Endothelial cell of umbilical vein (primary cell): Measurements from ENCODE around the gene PRKAR2B. TPM values are rescaled to one million over a fixed set of nuclear protein-coding genes. Genes with fewer than 3 reads are reported as not detected.

Experiments
- BruUV-seq: library from RNA; stranded (reverse); fragments of 400-500 nt; replicated peaks from 2 replicates; lab custom pipeline; 2021; lab: Mats Ljungman, UMichigan
- CTCF ChIA-PET: fragments of 300-600, 350-600 bp; sonication (Branson Sonifier 250); formaldehyde crosslinking; loops from one replicate; lab custom pipeline; 2021; ENCODE audit warnings: antibody characterized with exemption, inconsistent platforms; lab: Charles Lee
- POLR2A ChIA-PET: fragments of 300-600, 350-600 bp; sonication (Branson Sonifier 250); formaldehyde crosslinking; loops from one replicate; lab custom pipeline; 2021; ENCODE audit warnings: antibody characterized with exemption, inconsistent platforms; lab: Charles Lee
- DNase-seq: peaks from one replicate; pipeline ENCODE4 v3.0.0-alpha.2; 2011; ENCODE audit warnings: low read depth, low spot score
- FAIRE-seq: peaks from 2 replicates; lab custom pipeline; 2011; peaks lifted over from hg19 to GRCh38; lab: Jason Lieb, UNC
- H2AFZ ChIP-seq: 2 replicates; pipeline ENCODE4 v1.6.0; 2012; ENCODE audit warnings: low read depth, low read length, control low read depth, inconsistent platforms
- H3K27ac ChIP-seq: 2 replicates; pipeline ENCODE4 v1.5.1; 2011; ENCODE audit warnings: low read depth, mild to moderate bottlenecking, control low read depth, low read length, moderate library complexity; ENCODE audit not compliant: insufficient read depth
- H3K27me3 ChIP-seq, 2 experiments: 2 replicates each; pipeline versions ENCODE4 v1.6.0 to v1.6.1; 2011; ENCODE audit warnings: low read length in 2 of 2, mixed read lengths in 1 of 2; ENCODE audit not compliant: control insufficient read depth in 2 of 2, insufficient read depth in 2 of 2
- H3K36me3 ChIP-seq, 2 experiments: 2 replicates in 1 of 2; 3 replicates in 1 of 2; pipeline ENCODE4 v1.5.1; 2011; ENCODE audit warnings: low read length in 2 of 2, mild to moderate bottlenecking in 1 of 2, moderate library complexity in 1 of 2; ENCODE audit not compliant: control insufficient read depth in 2 of 2, insufficient read depth in 2 of 2; ENCODE audit errors: extremely low read depth in 1 of 2
- H3K4me1 ChIP-seq: 3 replicates; pipeline ENCODE4 v1.5.1; 2011; ENCODE audit warnings: mild to moderate bottlenecking, low read length; ENCODE audit not compliant: control insufficient read depth, insufficient read depth; ENCODE audit errors: extremely low read depth
- H3K4me2 ChIP-seq: 2 replicates; pipeline ENCODE4 v1.6.1; 2011; ENCODE audit warnings: low read length, control low read depth, mixed read lengths; ENCODE audit not compliant: insufficient read depth
- H3K4me3 ChIP-seq, 3 experiments: fragments of 200-600 bp in 1 of 3; sonication (generic), shearing (Covaris generic) in 1 of 3; replicated peaks in 1 of 3; 2 replicates each; pipeline ENCODE4 v1.5.1; 2011 to 2016; ENCODE audit warnings: control low read depth in 3 of 3, low read length in 3 of 3, mild to moderate bottlenecking in 2 of 3, inconsistent platforms in 1 of 3, low read depth in 1 of 3, moderate library complexity in 1 of 3; ENCODE audit not compliant: insufficient read depth in 1 of 3
- H3K79me2 ChIP-seq: 2 replicates; pipeline ENCODE4 v1.6.0; 2012; ENCODE audit warnings: low read length, inconsistent platforms; ENCODE audit not compliant: control insufficient read depth, insufficient read depth
- H3K9ac ChIP-seq: replicated peaks from 2 replicates; pipeline ENCODE3; 2011; ENCODE audit warnings: low read length, control low read depth; ENCODE audit not compliant: insufficient read depth; ENCODE audit errors: extremely low read depth
- H3K9me1 ChIP-seq: replicated peaks from 3 replicates; pipeline ENCODE4 v1.6.0; 2011; ENCODE audit warnings: mild to moderate bottlenecking, low read length; ENCODE audit not compliant: control insufficient read depth, insufficient read depth; ENCODE audit errors: extremely low read depth
- H3K9me3 ChIP-seq: replicated peaks from 2 replicates; pipeline ENCODE4 v1.5.1; 2012; ENCODE audit warnings: low read length, inconsistent platforms; ENCODE audit not compliant: control insufficient read depth, insufficient read depth
- H4K20me1 ChIP-seq: replicated peaks from 2 replicates; pipeline ENCODE3; 2011; ENCODE audit warnings: mild to moderate bottlenecking, low read length; ENCODE audit not compliant: control insufficient read depth, insufficient read depth; ENCODE audit errors: extremely low read depth
- EZH2 ChIP-seq: IDR thresholded peaks from 2 replicates; pipeline ENCODE4 v1.6.1; 2012; ENCODE audit warnings: borderline replicate concordance, low read depth, mild to moderate bottlenecking, moderate library complexity, low read length, inconsistent platforms; ENCODE audit not compliant: severe bottlenecking
- FOS ChIP-seq: IDR thresholded peaks from 2 replicates; pipeline ENCODE4 v1.6.1; 2011; ENCODE audit warnings: mild to moderate bottlenecking, low read length, moderate library complexity, borderline replicate concordance; ENCODE audit not compliant: insufficient read depth
- GATA2 ChIP-seq: IDR thresholded peaks from 2 replicates; pipeline ENCODE4 v1.7.0; 2011; ENCODE audit warnings: low read depth, mild to moderate bottlenecking, moderate library complexity, mixed read lengths, low read length; ENCODE audit not compliant: insufficient read length, insufficient read depth
- JUN ChIP-seq: IDR thresholded peaks from 2 replicates; pipeline ENCODE4 v1.6.1; 2011; ENCODE audit warnings: borderline replicate concordance, low read depth; ENCODE audit not compliant: insufficient read length, insufficient read depth
- MYC ChIP-seq: IDR thresholded peaks from one replicate; pipeline ENCODE4 v1.6.1; 2011; ENCODE audit warnings: mild to moderate bottlenecking, low read depth, low read length
- POLR2A ChIP-seq: IDR thresholded peaks from 2 replicates; pipeline ENCODE4 v1.6.1; 2012; ENCODE audit warnings: low read depth, mild to moderate bottlenecking, control low read depth, low read length
- POLR2AphosphoS5 ChIP-seq: IDR thresholded peaks from 2 replicates; pipeline ENCODE4 v1.6.1; 2012; ENCODE audit warnings: low read depth, mild to moderate bottlenecking, control low read depth, low read length, moderate library complexity; ENCODE audit not compliant: insufficient read depth
- dilution Hi-C: fragments of 300-500 bp; cut with MboI; formaldehyde crosslinking; loops from one replicate; pipeline ENCODE4 v1.15.0; 2019; ENCODE audit warnings: low sequenced_read_pairs; ENCODE audit not compliant: extremely low pct_ligation_motif_present
- intact Hi-C: fragments of 100-400 bp; cut with micrococcal nuclease; formaldehyde crosslinking; loops from one replicate; pipeline ENCODE4 v1.10.0; 2022
- polyA plus RNA-seq, 4 experiments: library from polyadenylated mRNA; depleted of rRNA in 3 of 4; stranded (reverse) in 3 of 4; unstranded in 1 of 4; fragments of >200 nt; gene quantifications; 2 replicates each; pipeline versions ENCODE4 v1.2.1 to v1.2.3, GENCODE V29; 2011 to 2012; ENCODE audit warnings: missing spikeins in 1 of 4
- total RNA-seq: library from RNA; stranded (reverse); gene quantifications from 2 replicates; pipeline ENCODE4 v1.2.3, GENCODE V29; 2021
- TF ChIP-seq, protein P1 (sequence below), 2 donors: IDR thresholded peaks; 1 replicate in 1 of 2; 2 replicates in 1 of 2; pipeline ENCODE4 v1.5.1; 2011; ENCODE audit warnings: low read length in 2 of 2, mild to moderate bottlenecking in 2 of 2, moderate library complexity in 2 of 2, control low read depth in 1 of 2, inconsistent platforms in 1 of 2, low read depth in 1 of 2; ENCODE audit not compliant: insufficient read depth in 1 of 2; ENCODE audit errors: extremely low read depth in 1 of 2
- TF ChIP-seq, protein P2 (sequence below): IDR thresholded peaks from 2 replicates; pipeline ENCODE4 v1.6.1; 2011; ENCODE audit not compliant: insufficient read depth, insufficient read length

PRKAR2B gene
- total and polyA plus RNA-seq, 2 donors (not counting 3 experiments of a cell fraction or from before 2014, with no cell fraction given): 10.7 to 39.8 TPM

DNA sequence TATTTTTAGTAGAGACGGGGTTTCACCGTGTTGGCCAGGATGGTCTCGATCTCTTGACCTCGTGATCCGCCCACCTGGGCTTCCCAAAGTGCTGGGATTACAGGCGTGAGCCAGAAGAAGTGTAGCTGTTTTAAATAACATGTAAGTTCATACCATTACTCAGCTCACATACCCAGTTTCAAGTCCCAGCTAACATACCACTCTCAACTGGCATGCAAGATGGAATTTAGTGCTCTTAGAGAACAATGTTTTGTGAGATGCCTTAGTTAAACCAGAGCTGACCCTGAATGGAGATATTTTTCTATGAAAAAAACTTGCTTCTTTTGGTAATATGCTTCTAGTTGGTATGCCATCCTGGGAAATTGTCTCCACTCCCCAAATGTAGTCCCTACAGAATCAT is 161.6 kb downstream of the PRKAR2B start:
- no peak overlapping the region for H2AFZ ChIP-seq
- H3K27ac ChIP-seq: no peak overlapping the region
- dilution Hi-C loops (no loop called here), intact Hi-C loops (no loop called here)
- no peak for DNase-seq
- H3K9me1 ChIP-seq: no peaks in the 10 kb centered on the region
- H3K4me3 ChIP-seq: no peak overlapping the region
- peaks cover 2% of the 10 kb centered on the region for H4K20me1 ChIP-seq
- no peak overlapping the region for H3K9ac ChIP-seq
- ChIA-PET CTCF (interaction anchor here (1.3 kb wide), 1 partner anchor 295 kb away, joined by 3 read pairs; no protein-coding TSS in a partner anchor), POLR2A (no interaction called here)
- no peak for FAIRE-seq
- no peak overlapping the region for H3K4me2 ChIP-seq
- no peaks in the 10 kb centered on the region for H3K27me3 ChIP-seq
- no peaks in the 10 kb centered on the region for H3K79me2 ChIP-seq
- TF ChIP-seq POLR2A (no peak), JUN (no peak), MYC (no peak), POLR2AphosphoS5 (no peak), EZH2 (no peak), GATA2 (no peak), FOS (no peak)
- TF ChIP-seq, protein P1, sequence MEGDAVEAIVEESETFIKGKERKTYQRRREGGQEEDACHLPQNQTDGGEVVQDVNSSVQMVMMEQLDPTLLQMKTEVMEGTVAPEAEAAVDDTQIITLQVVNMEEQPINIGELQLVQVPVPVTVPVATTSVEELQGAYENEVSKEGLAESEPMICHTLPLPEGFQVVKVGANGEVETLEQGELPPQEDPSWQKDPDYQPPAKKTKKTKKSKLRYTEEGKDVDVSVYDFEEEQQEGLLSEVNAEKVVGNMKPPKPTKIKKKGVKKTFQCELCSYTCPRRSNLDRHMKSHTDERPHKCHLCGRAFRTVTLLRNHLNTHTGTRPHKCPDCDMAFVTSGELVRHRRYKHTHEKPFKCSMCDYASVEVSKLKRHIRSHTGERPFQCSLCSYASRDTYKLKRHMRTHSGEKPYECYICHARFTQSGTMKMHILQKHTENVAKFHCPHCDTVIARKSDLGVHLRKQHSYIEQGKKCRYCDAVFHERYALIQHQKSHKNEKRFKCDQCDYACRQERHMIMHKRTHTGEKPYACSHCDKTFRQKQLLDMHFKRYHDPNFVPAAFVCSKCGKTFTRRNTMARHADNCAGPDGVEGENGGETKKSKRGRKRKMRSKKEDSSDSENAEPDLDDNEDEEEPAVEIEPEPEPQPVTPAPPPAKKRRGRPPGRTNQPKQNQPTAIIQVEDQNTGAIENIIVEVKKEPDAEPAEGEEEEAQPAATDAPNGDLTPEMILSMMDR (IDR thresholded peaks at IDR 0.05; ENCODE audit: extremely low read depth in 1 of 2, insufficient read depth in 1 of 2, low read depth in 1 of 2, low read length in 2 of 2): no peak
- TF ChIP-seq, protein P2, sequence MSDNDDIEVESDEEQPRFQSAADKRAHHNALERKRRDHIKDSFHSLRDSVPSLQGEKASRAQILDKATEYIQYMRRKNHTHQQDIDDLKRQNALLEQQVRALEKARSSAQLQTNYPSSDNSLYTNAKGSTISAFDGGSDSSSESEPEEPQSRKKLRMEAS: no peak
- H3K4me1 ChIP-seq: no peaks in the 10 kb centered on the region
- peaks cover 6 to 11% of the 10 kb centered on the region in 2 experiments for H3K36me3 ChIP-seq
- no TSS peak for BruUV-seq
- H3K9me3 ChIP-seq: no peaks in the 10 kb centered on the region
